GM12865 (cell line): ENCODE data around the gene ATXN1.

Experiments used
- DNase-seq: peaks from one replicate; pipeline ENCODE4 v3.0.0; 2010; ENCODE audit warnings: low read depth
- H3K4me3 ChIP-seq: 2 replicates; pipeline ENCODE4 v1.5.1; 2011; ENCODE audit warnings: mild to moderate bottlenecking, low read depth, low read length, control low read depth
- TF ChIP-seq, protein P1 (sequence below): IDR thresholded peaks from 2 replicates; pipeline ENCODE4 v1.5.1; 2011; ENCODE audit warnings: low read length, control low read depth, low read depth, inconsistent platforms; ENCODE audit not compliant: insufficient read depth; ENCODE audit errors: missing control alignments

The ATXN1 gene

DNA sequence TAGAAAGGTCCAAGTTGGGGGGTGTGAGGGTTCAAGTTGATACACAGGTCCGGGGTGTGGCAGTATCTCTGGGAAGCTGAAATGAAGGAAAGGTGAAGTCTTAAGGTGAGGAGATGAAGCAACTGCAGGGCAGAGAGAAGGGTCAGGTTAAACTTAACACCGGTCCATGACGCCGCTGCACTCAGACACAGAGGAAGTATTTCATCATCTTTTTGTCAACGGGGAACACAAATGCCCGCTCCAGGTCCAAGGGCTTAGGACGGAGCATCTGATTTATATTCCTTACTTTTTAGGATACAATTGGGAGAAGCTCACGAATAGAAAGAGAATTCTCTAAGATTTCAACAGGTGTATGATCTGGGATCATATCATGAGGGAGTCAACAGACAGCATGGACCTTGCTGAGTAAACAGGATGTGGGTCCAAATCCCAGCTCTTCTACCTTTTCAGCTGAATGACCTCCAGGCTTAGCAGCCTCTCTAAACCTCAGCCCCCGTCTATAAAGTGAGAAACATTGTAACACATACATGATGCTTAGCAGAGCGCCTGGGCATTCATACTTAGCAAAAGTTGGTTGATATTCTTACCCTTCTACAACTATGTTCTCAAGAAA lies 197.5 kb downstream of the ATXN1 start:
- H3K4me3 ChIP-seq = no peak overlapping the region
- TF ChIP-seq, protein P1, sequence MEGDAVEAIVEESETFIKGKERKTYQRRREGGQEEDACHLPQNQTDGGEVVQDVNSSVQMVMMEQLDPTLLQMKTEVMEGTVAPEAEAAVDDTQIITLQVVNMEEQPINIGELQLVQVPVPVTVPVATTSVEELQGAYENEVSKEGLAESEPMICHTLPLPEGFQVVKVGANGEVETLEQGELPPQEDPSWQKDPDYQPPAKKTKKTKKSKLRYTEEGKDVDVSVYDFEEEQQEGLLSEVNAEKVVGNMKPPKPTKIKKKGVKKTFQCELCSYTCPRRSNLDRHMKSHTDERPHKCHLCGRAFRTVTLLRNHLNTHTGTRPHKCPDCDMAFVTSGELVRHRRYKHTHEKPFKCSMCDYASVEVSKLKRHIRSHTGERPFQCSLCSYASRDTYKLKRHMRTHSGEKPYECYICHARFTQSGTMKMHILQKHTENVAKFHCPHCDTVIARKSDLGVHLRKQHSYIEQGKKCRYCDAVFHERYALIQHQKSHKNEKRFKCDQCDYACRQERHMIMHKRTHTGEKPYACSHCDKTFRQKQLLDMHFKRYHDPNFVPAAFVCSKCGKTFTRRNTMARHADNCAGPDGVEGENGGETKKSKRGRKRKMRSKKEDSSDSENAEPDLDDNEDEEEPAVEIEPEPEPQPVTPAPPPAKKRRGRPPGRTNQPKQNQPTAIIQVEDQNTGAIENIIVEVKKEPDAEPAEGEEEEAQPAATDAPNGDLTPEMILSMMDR = no peak
- DNase-seq = no peak

DNA sequence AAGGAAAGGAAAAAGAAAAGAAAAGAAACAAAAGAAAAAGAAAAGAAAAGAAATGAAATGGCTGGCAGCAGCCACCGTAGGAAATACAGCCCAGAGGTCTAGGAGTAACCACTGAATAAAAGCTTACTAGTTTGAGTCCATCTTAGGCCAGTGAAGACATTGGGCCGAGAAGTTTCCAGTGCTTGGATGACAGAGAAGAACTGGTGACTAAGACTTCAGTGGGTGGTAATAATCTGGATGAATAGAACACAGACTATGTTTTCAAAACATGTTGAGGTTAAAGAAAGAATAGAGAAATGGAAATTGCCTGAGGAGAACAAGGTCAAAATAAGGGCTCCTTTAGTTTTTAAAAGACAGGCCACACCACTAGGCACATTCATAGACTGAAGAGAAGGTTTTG lies 198.8 kb downstream of the ATXN1 start:
- TF ChIP-seq, protein P1 = no peak
- H3K4me3 ChIP-seq = no peak overlapping the region
- DNase-seq = no peak

DNA sequence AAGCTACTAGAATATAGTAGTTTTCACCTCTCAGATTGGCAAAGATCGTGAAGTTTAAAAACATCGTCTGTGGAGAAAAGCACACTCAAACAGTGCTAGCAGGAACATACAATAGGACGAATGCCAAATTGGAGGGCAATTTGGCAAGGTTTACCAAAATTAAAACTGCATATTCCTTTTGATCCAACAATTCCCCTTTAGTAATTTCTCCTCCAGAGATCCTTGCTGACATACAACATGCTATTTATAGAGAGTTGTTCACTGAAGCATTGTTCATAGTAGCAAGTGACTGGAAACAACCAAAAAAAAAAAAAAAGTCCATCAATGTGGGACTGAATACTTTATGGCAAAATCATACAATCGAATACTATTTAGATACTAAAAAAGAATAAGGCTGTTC lies 202.2 kb downstream of the ATXN1 start:
- TF ChIP-seq, protein P1 = no peak
- no peak for DNase-seq
- no peak overlapping the region for H3K4me3 ChIP-seq

DNA sequence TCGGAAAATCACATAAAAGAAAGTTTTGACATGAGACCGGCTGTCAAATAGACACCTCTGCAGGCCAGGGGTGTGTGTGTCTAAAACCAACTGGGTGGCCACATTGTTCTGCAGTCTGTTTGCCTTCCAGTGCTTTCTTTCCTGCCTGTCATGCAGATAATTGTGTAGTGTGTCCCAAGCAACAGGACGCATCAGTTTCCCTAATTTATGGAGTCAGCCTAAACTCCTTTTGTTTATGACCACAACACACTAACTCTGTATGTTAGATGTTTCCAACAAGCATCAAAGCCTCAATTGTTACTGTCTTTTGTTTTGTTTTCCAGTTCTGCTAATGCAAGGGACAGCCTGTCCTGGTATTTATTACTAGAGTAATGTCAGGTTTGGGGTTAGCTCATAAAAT lies 205.7 kb downstream of the ATXN1 start:
- DNase-seq = no peak
- no peak overlapping the region for H3K4me3 ChIP-seq
- TF ChIP-seq, protein P1 = no peak

DNA sequence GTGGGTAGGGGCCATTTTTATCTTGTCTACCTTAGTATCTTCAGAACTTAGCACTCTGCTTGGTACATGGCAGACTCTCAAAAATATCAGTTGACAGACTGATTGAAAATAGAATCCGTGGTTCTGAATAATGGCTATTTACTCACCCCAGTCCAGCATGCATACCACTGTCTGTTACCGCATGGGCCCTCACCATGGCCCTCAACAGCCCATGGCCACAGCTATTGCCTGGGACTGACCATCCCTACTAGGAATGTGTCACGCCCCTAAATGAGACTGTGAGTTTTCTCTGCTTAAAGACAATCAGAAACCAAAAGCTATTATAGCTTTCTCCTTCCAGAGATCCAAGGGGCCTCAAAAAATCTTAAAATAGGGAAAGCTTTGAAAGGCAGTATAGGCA lies 207.7 kb downstream of the ATXN1 start:
- DNase-seq = no peak
- TF ChIP-seq, protein P1 = no peak
- H3K4me3 ChIP-seq = no peak overlapping the region

DNA sequence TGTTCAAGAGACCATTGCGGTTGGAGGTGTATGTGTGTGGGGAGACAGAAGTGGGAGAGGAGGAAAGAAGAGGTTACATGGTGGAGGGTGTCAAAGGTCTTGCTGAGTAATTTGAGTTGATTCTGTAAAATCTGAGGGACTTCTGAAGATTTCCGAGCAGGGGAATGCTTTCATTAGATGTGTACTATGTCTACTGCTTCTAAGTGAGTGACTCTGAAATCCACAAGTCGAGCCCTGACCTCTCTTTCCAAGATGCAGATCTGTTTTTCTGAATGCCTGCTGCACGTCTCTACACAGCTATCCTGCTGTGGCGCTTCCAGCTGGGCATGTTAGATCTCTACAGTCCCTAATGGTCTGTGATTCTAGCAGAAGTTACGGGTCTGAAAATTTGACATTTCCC lies 209.8 kb downstream of the ATXN1 start:
- TF ChIP-seq, protein P1 = no peak
- no peak overlapping the region for H3K4me3 ChIP-seq
- DNase-seq = no peak

DNA sequence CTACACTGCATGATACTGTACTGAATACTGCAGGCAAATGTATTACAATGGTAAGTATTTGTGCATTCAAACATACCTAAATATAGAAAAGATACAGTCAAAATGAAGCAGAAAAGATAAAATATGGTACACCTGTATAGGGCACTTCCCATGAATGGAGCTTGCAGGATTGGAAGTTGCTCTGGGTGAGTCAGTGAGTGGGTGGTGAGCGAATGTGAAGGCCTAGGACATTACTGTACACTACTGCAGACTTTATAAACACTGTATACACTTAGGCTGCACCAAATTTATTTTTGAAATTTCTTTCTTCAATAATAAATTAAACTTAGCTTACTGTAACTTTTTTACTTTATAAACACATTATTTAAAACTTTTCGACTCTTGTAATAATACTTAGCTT lies 213.1 kb downstream of the ATXN1 start:
- no peak for DNase-seq
- no peak overlapping the region for H3K4me3 ChIP-seq
- TF ChIP-seq, protein P1 = no peak
